ENCODE measurements around the gene NPAS1. TPM values are rescaled to one million over a fixed set of nuclear protein-coding genes. Genes with fewer than 3 reads are reported as not detected.

Gene NPAS1
- total and polyA plus RNA-seq, 2 of the 13 experiments (the other 11 are each of a cell fraction or from before 2014, with no cell fraction given) = 0.35 to 2.9 TPM

DNA sequence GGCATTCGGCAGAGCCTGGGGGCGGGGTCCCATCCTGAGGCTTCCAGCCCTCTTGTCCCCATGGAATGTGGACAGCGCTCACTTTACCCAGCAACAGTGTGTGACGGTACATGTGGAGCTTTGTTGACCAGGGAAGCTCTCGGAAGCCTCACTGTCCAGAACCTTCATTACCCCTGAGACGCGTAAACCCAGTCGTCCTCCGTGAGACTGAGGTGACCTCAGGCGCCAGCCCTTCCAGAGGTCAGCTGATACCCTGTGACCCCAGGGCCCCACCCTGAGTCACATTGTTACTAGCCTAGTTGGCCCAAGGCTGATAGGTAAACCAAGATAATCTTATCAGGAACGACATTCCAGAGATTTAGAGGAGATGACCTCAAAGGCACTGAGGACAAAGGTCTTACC, 39.0 kb downstream of the NPAS1 start (continued):
- TF ChIP-seq, protein P1, sequence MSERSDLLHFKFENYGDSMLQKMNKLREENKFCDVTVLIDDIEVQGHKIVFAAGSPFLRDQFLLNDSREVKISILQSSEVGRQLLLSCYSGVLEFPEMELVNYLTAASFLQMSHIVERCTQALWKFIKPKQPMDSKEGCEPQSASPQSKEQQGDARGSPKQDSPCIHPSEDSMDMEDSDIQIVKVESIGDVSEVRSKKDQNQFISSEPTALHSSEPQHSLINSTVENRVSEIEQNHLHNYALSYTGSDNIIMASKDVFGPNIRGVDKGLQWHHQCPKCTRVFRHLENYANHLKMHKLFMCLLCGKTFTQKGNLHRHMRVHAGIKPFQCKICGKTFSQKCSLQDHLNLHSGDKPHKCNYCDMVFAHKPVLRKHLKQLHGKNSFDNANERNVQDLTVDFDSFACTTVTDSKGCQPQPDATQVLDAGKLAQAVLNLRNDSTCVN (CRISPR knock-in tag; IDR thresholded peaks at IDR 0.05; ENCODE audit: borderline replicate concordance) = 0 out of 2 replicates have a peak, but pooled peaks have one; percentile 18
- TF ChIP-seq RXRA (CRISPR knock-in tag; IDR thresholded peaks at IDR 0.05) = peak; percentile 87
- TF ChIP-seq CAMTA2 (CRISPR knock-in tag; IDR thresholded peaks at IDR 0.05; ENCODE audit: borderline replicate concordance) = no peak
- TF ChIP-seq MXI1 (IDR thresholded peaks at IDR 0.05; ENCODE audit: borderline replicate concordance, low read depth, low read length) = peak; percentile 57; the same call in 1 of the 3 replicates
- TF ChIP-seq FOXA1 (IDR thresholded peaks at IDR 0.05) = no peak
- peak; percentile 31; the same call in 1 of the 2 replicates for TF ChIP-seq FOXA1 (CRISPR knock-in tag; IDR thresholded peaks at IDR 0.05)
- 0 out of 2 replicates have a peak, but pooled peaks have one; percentile 33 for TF ChIP-seq MIXL1 (CRISPR knock-in tag; IDR thresholded peaks at IDR 0.05)
- no peak for TF ChIP-seq KAT7 (CRISPR knock-in tag; IDR thresholded peaks at IDR 0.05; ENCODE audit: borderline replicate concordance)
- TF ChIP-seq, protein P2, sequence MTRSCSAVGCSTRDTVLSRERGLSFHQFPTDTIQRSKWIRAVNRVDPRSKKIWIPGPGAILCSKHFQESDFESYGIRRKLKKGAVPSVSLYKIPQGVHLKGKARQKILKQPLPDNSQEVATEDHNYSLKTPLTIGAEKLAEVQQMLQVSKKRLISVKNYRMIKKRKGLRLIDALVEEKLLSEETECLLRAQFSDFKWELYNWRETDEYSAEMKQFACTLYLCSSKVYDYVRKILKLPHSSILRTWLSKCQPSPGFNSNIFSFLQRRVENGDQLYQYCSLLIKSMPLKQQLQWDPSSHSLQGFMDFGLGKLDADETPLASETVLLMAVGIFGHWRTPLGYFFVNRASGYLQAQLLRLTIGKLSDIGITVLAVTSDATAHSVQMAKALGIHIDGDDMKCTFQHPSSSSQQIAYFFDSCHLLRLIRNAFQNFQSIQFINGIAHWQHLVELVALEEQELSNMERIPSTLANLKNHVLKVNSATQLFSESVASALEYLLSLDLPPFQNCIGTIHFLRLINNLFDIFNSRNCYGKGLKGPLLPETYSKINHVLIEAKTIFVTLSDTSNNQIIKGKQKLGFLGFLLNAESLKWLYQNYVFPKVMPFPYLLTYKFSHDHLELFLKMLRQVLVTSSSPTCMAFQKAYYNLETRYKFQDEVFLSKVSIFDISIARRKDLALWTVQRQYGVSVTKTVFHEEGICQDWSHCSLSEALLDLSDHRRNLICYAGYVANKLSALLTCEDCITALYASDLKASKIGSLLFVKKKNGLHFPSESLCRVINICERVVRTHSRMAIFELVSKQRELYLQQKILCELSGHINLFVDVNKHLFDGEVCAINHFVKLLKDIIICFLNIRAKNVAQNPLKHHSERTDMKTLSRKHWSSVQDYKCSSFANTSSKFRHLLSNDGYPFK (CRISPR knock-in tag; IDR thresholded peaks at IDR 0.05; ENCODE audit: borderline replicate concordance) = no peak
- TF ChIP-seq, protein P3, sequence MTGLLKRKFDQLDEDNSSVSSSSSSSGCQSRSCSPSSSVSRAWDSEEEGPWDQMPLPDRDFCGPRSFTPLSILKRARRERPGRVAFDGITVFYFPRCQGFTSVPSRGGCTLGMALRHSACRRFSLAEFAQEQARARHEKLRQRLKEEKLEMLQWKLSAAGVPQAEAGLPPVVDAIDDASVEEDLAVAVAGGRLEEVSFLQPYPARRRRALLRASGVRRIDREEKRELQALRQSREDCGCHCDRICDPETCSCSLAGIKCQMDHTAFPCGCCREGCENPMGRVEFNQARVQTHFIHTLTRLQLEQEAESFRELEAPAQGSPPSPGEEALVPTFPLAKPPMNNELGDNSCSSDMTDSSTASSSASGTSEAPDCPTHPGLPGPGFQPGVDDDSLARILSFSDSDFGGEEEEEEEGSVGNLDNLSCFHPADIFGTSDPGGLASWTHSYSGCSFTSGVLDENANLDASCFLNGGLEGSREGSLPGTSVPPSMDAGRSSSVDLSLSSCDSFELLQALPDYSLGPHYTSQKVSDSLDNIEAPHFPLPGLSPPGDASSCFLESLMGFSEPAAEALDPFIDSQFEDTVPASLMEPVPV (CRISPR knock-in tag; IDR thresholded peaks at IDR 0.05) = 0 out of 2 replicates have a peak, but pooled peaks have one; percentile 41
- TF ChIP-seq HDAC1 (CRISPR knock-in tag; IDR thresholded peaks at IDR 0.05) = peak; percentile 64
- peak; percentile 83; the same call in 1 of the 2 replicates for TF ChIP-seq HDAC2 (CRISPR knock-in tag; IDR thresholded peaks at IDR 0.05)
- TF ChIP-seq NAIF1 (CRISPR knock-in tag; IDR thresholded peaks at IDR 0.05; ENCODE audit: borderline replicate concordance) = no peak
- TF ChIP-seq, protein P4, sequence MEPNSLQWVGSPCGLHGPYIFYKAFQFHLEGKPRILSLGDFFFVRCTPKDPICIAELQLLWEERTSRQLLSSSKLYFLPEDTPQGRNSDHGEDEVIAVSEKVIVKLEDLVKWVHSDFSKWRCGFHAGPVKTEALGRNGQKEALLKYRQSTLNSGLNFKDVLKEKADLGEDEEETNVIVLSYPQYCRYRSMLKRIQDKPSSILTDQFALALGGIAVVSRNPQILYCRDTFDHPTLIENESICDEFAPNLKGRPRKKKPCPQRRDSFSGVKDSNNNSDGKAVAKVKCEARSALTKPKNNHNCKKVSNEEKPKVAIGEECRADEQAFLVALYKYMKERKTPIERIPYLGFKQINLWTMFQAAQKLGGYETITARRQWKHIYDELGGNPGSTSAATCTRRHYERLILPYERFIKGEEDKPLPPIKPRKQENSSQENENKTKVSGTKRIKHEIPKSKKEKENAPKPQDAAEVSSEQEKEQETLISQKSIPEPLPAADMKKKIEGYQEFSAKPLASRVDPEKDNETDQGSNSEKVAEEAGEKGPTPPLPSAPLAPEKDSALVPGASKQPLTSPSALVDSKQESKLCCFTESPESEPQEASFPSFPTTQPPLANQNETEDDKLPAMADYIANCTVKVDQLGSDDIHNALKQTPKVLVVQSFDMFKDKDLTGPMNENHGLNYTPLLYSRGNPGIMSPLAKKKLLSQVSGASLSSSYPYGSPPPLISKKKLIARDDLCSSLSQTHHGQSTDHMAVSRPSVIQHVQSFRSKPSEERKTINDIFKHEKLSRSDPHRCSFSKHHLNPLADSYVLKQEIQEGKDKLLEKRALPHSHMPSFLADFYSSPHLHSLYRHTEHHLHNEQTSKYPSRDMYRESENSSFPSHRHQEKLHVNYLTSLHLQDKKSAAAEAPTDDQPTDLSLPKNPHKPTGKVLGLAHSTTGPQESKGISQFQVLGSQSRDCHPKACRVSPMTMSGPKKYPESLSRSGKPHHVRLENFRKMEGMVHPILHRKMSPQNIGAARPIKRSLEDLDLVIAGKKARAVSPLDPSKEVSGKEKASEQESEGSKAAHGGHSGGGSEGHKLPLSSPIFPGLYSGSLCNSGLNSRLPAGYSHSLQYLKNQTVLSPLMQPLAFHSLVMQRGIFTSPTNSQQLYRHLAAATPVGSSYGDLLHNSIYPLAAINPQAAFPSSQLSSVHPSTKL (CRISPR knock-in tag; IDR thresholded peaks at IDR 0.05) = peak; percentile 24; the same call in 1 of the 2 replicates
- TF ChIP-seq ZNF547 (CRISPR knock-in tag; IDR thresholded peaks at IDR 0.05) = no peak
- TF ChIP-seq, protein P5, sequence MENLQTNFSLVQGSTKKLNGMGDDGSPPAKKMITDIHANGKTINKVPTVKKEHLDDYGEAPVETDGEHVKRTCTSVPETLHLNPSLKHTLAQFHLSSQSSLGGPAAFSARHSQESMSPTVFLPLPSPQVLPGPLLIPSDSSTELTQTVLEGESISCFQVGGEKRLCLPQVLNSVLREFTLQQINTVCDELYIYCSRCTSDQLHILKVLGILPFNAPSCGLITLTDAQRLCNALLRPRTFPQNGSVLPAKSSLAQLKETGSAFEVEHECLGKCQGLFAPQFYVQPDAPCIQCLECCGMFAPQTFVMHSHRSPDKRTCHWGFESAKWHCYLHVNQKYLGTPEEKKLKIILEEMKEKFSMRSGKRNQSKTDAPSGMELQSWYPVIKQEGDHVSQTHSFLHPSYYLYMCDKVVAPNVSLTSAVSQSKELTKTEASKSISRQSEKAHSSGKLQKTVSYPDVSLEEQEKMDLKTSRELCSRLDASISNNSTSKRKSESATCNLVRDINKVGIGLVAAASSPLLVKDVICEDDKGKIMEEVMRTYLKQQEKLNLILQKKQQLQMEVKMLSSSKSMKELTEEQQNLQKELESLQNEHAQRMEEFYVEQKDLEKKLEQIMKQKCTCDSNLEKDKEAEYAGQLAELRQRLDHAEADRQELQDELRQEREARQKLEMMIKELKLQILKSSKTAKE (CRISPR knock-in tag; IDR thresholded peaks at IDR 0.05; ENCODE audit: borderline replicate concordance) = peak; percentile 27; the same call in 1 of the 2 replicates
- peak; percentile 96 for TF ChIP-seq RFX5 (IDR thresholded peaks at IDR 0.05; ENCODE audit: low read depth, low read length)
- 0 out of 2 replicates have a peak, but pooled peaks have one; percentile 37 for TF ChIP-seq CBFB (CRISPR knock-in tag; IDR thresholded peaks at IDR 0.05)
- peak; percentile 60 for TF ChIP-seq SAP130 (CRISPR knock-in tag; IDR thresholded peaks at IDR 0.05; ENCODE audit: low read depth)
